Stimulated activated CD8-positive, alpha-beta memory T cell treated with anti-CD3 and anti-CD28 coated beads, Interleukin-4, amount 100 ng/mL, for 1 hour (primary cell): ENCODE data around the gene LIPC.
"Not testable (repeated sequence)": the region's sequence is repeated elsewhere in the genome, so short reads cannot be mapped to it uniquely, and the experiment has no call there.

Source experiments
- DNase-seq, 2 donors: peaks; one replicate each; pipeline ENCODE4 v3.0.0-alpha.2; 2020; ENCODE audit warnings: low read depth in 2 of 2, low spot score in 1 of 2

LIPC gene

GRCh38 chr15:58603927-58604326 is 172.1 kb downstream of the LIPC start:
- DNase-seq: not testable (repeated sequence)

- no peak for DNase-seq
These were observed 172.7 kb downstream of the LIPC start for GRCh38 chr15:58604455-58604923.

GRCh38 chr15:58605931-58606530 is 174.2 kb downstream of the LIPC start:
- DNase-seq: no peak

- DNase-seq: no peak
These were observed 174.8 kb downstream of the LIPC start for GRCh38 chr15:58606577-58607080.

- DNase-seq: no peak
These were observed 176.4 kb downstream of the LIPC start for GRCh38 chr15:58608129-58608590.

- DNase-seq: no peak
These were observed 176.9 kb downstream of the LIPC start for GRCh38 chr15:58608711-58609110.

- DNase-seq: no peak
These were observed 180.2 kb downstream of the LIPC start for GRCh38 chr15:58611731-58612676.

GRCh38 chr15:58616171-58616570 is 184.4 kb downstream of the LIPC start:
- no peak for DNase-seq
